Measurements from ENCODE around the gene MAN2A1. TPM values are rescaled to one million over a fixed set of nuclear protein-coding genes. Genes with fewer than 3 reads are reported as not detected.

MAN2A1 gene
- total RNA-seq, 1 experiment from 2014 or later, result 35.4 TPM

GRCh38 chr5:109713453-109713852 is 23.7 kb downstream of the MAN2A1 start:
- POLR2A ChIA-PET, result no interaction called here

GRCh38 chr5:109714592-109714991 is 24.9 kb downstream of the MAN2A1 start:
- ChIA-PET RAD21 (ENCODE audit: low non-redundant PET in 1 of 2, low total read pairs in 2 of 2, uncharacterized antibody in 2 of 2, unreplicated experiment in 2 of 2) (no interaction called here), POLR2A (no interaction called here), CTCF (no interaction called here)
- H2AFZ ChIP-seq (ENCODE audit: low read depth, low read length, poor library complexity, severe bottlenecking), result no peak overlapping the region
- ATAC-seq (no peak), DNase-seq (ENCODE audit: low read depth, low spot score) (no peak)
- peaks cover 18% of the 10 kb centered on the region for H3K79me2 ChIP-seq (ENCODE audit: insufficient read depth, low read length)
- no peak overlapping the region for H3K9ac ChIP-seq (ENCODE audit: low read length)
- no peak overlapping the region for H3K4me2 ChIP-seq (ENCODE audit: low read length)
- no TSS peak for BruUV-seq (replicated peaks)
- TF ChIP-seq EZH2phosphoT487 (IDR thresholded peaks at IDR 0.05; ENCODE audit: borderline replicate concordance) (no peak), CBX3 (IDR thresholded peaks at IDR 0.05; ENCODE audit: low read depth) (no peak), ELF1 (IDR thresholded peaks at IDR 0.05; ENCODE audit: borderline replicate concordance, low read depth) (no peak), SIN3A (IDR thresholded peaks at IDR 0.05; ENCODE audit: low read depth) (no peak), REST (IDR thresholded peaks at IDR 0.05; ENCODE audit: low read depth) (no peak), POLR2A (IDR thresholded peaks at IDR 0.05; ENCODE audit: borderline replicate concordance, extremely low read depth, insufficient read depth, insufficient read length) (no peak)
- no peak overlapping the region for H3K4me3 ChIP-seq (replicated peaks in 1 of 2; ENCODE audit: low read depth in 1 of 2, low read length in 2 of 2)
- H4K20me1 ChIP-seq (ENCODE audit: insufficient read depth), result no peaks in the 10 kb centered on the region
- H3K4me1 ChIP-seq (ENCODE audit: control insufficient read depth in 1 of 2, insufficient read depth in 2 of 2, low read length in 2 of 2), result no peaks in the 10 kb centered on the region
- H3K27me3 ChIP-seq (ENCODE audit: insufficient read depth, low read length), result no peaks in the 10 kb centered on the region
- no peaks in the 10 kb centered on the region for H3K9me3 ChIP-seq (ENCODE audit: control insufficient read depth in 1 of 2, insufficient read depth in 1 of 2, low read depth in 1 of 2, low read length in 2 of 2)
- no peak overlapping the region for H3K27ac ChIP-seq (ENCODE audit: low read depth, low read length)
- no peaks in the 10 kb centered on the region for H3K36me3 ChIP-seq (ENCODE audit: control insufficient read depth in 1 of 2, insufficient read depth in 2 of 2, low read length in 2 of 2)
- no peaks in the 10 kb centered on the region for H3K9me2 ChIP-seq (ENCODE audit: insufficient read depth)
- intact Hi-C loops (cut with micrococcal nuclease), result no loop called here

More at GRCh38 chr5:109713453-109713852, 23.7 kb downstream of the MAN2A1 start:
- Histone ChIP-seq H3K4me3 (replicated peaks in 1 of 2; ENCODE audit: low read depth in 1 of 2, low read length in 2 of 2) (no peak overlapping the region), H3K27me3 (ENCODE audit: insufficient read depth, low read length) (no peaks in the 10 kb centered on the region), H3K36me3 (ENCODE audit: control insufficient read depth in 1 of 2, insufficient read depth in 2 of 2, low read length in 2 of 2) (no peaks in the 10 kb centered on the region), H3K9ac (ENCODE audit: low read length) (no peak overlapping the region), H3K4me1 (ENCODE audit: control insufficient read depth in 1 of 2, insufficient read depth in 2 of 2, low read length in 2 of 2) (no peaks in the 10 kb centered on the region), H3K4me2 (ENCODE audit: low read length) (no peak overlapping the region), H2AFZ (ENCODE audit: low read depth, low read length, poor library complexity, severe bottlenecking) (no peak overlapping the region), H4K20me1 (ENCODE audit: insufficient read depth) (no peaks in the 10 kb centered on the region), H3K79me2 (ENCODE audit: insufficient read depth, low read length) (peaks cover 22% of the 10 kb centered on the region), H3K27ac (ENCODE audit: low read depth, low read length) (no peak overlapping the region), H3K9me2 (ENCODE audit: insufficient read depth) (no peaks in the 10 kb centered on the region), H3K9me3 (ENCODE audit: control insufficient read depth in 1 of 2, insufficient read depth in 1 of 2, low read depth in 1 of 2, low read length in 2 of 2) (no peaks in the 10 kb centered on the region)
- intact Hi-C loops (cut with micrococcal nuclease), result no loop called here
- ATAC-seq, result no peak
- no peak for DNase-seq (ENCODE audit: low read depth, low spot score)
- no TSS peak for BruUV-seq (replicated peaks)
- ChIA-PET CTCF (no interaction called here), RAD21 (ENCODE audit: low non-redundant PET in 1 of 2, low total read pairs in 2 of 2, uncharacterized antibody in 2 of 2, unreplicated experiment in 2 of 2) (no interaction called here)
- no peak for TF ChIP-seq ZFX (IDR thresholded peaks at IDR 0.05)
- TF ChIP-seq JUND (IDR thresholded peaks at IDR 0.05), result no peak
- TF ChIP-seq POLR2AphosphoS5 (IDR thresholded peaks at IDR 0.05; ENCODE audit: low read depth, low read length), result no peak
- no peak for TF ChIP-seq ATF3 (IDR thresholded peaks at IDR 0.05)
- TF ChIP-seq RAD21 (IDR thresholded peaks at IDR 0.05; ENCODE audit: low read depth), result no peak
- no peak for TF ChIP-seq SRF (IDR thresholded peaks at IDR 0.05; ENCODE audit: low read depth)
- TF ChIP-seq FOSL1 (IDR thresholded peaks at IDR 0.05; ENCODE audit: low read depth), result no peak
- TF ChIP-seq EGR1 (IDR thresholded peaks at IDR 0.05; ENCODE audit: low read depth), result no peak
- TF ChIP-seq YY1 (IDR thresholded peaks at IDR 0.05; ENCODE audit: extremely low read depth, insufficient replicate concordance, low read depth, low read length), result no peak
- no peak for TF ChIP-seq SIN3A (IDR thresholded peaks at IDR 0.05; ENCODE audit: low read depth)
- TF ChIP-seq POLR2A (IDR thresholded peaks at IDR 0.05; ENCODE audit: borderline replicate concordance, extremely low read depth, insufficient read depth, insufficient read length), result no peak
- no peak for TF ChIP-seq ELF1 (IDR thresholded peaks at IDR 0.05; ENCODE audit: borderline replicate concordance, low read depth)

Data from HCT116 (cell line).